Parathyroid adenoma (tissue), 2 donors: ENCODE measurements around the gene PTPRT.

Experiments used
- H2AFZ ChIP-seq: fragments of 300-600 bp; sonication (generic); one replicate; pipeline ENCODE4 v1.7.0; 2017; ENCODE audit warnings: antibody characterized with exemption, mild to moderate bottlenecking
- H3K27ac ChIP-seq: fragments of 300-600 bp; sonication (generic); one replicate; pipeline ENCODE4 v1.7.0; 2017
- H3K27me3 ChIP-seq: fragments of 300-600 bp; sonication (generic); one replicate; pipeline ENCODE4 v1.7.0; 2017; ENCODE audit warnings: low read length; ENCODE audit not compliant: control insufficient read depth, insufficient read depth
- H3K36me3 ChIP-seq: fragments of 300-600 bp; sonication (generic); one replicate; pipeline ENCODE4 v1.7.0; 2017; ENCODE audit warnings: low read length; ENCODE audit not compliant: control insufficient read depth, insufficient read depth
- H3K4me1 ChIP-seq: fragments of 300-600 bp; sonication (generic); one replicate; pipeline ENCODE4 v1.7.0; 2017; ENCODE audit warnings: control low read depth
- H3K4me2 ChIP-seq: fragments of 300-600 bp; sonication (generic); one replicate; pipeline ENCODE4 v1.7.0; 2017; ENCODE audit warnings: low read length
- H3K4me3 ChIP-seq: fragments of 300-600 bp; sonication (generic); one replicate; pipeline ENCODE4 v1.7.0; 2017; ENCODE audit warnings: low read depth, low read length
- H3K79me2 ChIP-seq: fragments of 300-600 bp; sonication (generic); one replicate; pipeline ENCODE4 v1.7.0; 2017; ENCODE audit warnings: control low read depth
- H3K9ac ChIP-seq: fragments of 300-600 bp; sonication (generic); one replicate; pipeline ENCODE4 v1.7.0; 2017; ENCODE audit warnings: mild to moderate bottlenecking
- H3K9me3 ChIP-seq: fragments of 300-600 bp; sonication (generic); one replicate; pipeline ENCODE4 v1.7.0; 2017; ENCODE audit warnings: low read length; ENCODE audit not compliant: control insufficient read depth
- TF ChIP-seq, protein P1 (sequence below): fragments of 300-600 bp; sonication (generic); IDR thresholded peaks from one replicate; pipeline ENCODE4 v1.7.0; 2017; ENCODE audit warnings: antibody characterized with exemption, mild to moderate bottlenecking
- donor health status: primary hyperparathyroidism.

PTPRT gene

DNA sequence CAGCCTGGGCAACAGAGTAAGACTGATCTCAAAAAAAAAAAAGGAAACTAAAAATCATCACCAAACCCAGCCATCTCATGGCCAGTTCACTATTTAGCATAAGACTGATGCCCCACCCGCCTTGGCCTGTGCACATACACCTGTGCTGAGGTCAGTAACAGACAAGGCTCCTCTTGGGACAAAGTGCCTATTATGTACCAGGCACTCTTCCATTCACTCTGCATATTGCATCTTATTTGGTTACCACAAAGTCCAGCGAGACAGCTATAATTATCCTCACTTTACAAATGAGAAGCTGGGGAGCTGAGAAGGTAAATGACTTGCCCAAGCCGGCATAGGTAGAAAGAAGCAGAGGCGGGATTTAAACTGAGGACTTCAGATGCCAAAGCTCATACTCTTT lies 3.8 kb downstream of the PTPRT start:
- Histone ChIP-seq H3K27ac (no peak overlapping the region), H2AFZ (no peak overlapping the region), H3K4me3 (no peak overlapping the region), H3K4me1 (peaks cover 5% of the 10 kb centered on the region), H3K27me3 (no peaks in the 10 kb centered on the region), H3K36me3 (no peaks in the 10 kb centered on the region), H3K79me2 (peaks cover 42% of the 10 kb centered on the region), H3K4me2 (no peak overlapping the region), H3K9ac (no peak overlapping the region), H3K9me3 (no peaks in the 10 kb centered on the region)
- TF ChIP-seq, protein P1, sequence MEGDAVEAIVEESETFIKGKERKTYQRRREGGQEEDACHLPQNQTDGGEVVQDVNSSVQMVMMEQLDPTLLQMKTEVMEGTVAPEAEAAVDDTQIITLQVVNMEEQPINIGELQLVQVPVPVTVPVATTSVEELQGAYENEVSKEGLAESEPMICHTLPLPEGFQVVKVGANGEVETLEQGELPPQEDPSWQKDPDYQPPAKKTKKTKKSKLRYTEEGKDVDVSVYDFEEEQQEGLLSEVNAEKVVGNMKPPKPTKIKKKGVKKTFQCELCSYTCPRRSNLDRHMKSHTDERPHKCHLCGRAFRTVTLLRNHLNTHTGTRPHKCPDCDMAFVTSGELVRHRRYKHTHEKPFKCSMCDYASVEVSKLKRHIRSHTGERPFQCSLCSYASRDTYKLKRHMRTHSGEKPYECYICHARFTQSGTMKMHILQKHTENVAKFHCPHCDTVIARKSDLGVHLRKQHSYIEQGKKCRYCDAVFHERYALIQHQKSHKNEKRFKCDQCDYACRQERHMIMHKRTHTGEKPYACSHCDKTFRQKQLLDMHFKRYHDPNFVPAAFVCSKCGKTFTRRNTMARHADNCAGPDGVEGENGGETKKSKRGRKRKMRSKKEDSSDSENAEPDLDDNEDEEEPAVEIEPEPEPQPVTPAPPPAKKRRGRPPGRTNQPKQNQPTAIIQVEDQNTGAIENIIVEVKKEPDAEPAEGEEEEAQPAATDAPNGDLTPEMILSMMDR, result no peak

DNA sequence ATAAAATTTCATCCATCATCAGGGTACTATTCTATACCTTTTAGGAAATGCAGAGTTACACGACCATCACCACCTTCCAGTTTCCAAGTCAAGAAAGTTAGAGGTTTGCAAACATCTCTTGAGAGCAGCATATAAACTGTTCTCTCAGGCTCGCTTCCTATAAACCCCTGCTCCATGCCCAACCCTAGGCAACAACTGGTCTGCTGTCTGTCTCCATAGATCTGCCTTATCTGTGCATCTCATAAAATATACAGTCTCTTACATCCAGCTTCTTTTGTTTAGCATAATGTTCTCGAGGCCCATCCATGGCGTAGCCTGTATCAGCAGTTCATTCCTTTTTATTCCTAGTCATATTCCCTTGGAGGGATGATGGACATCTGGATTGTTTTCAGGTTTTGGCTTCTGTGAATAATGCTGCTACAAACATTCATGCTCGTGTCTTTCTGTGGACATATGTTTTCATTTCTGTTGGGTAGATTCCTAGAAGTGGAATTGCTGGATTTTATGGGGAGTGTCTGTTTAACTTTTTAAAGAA lies 6.1 kb downstream of the PTPRT start:
- H3K27me3 ChIP-seq, result no peaks in the 10 kb centered on the region
- H3K9ac ChIP-seq, result no peak overlapping the region
- no peaks in the 10 kb centered on the region for H3K9me3 ChIP-seq
- TF ChIP-seq, protein P1, result no peak
- no peak overlapping the region for H3K27ac ChIP-seq
- no peak overlapping the region for H2AFZ ChIP-seq
- H3K4me2 ChIP-seq, result no peak overlapping the region
- H3K79me2 ChIP-seq, result peaks cover 49% of the 10 kb centered on the region
- peaks cover 6% of the 10 kb centered on the region for H3K4me1 ChIP-seq
- no peak overlapping the region for H3K4me3 ChIP-seq
- H3K36me3 ChIP-seq, result no peaks in the 10 kb centered on the region

DNA sequence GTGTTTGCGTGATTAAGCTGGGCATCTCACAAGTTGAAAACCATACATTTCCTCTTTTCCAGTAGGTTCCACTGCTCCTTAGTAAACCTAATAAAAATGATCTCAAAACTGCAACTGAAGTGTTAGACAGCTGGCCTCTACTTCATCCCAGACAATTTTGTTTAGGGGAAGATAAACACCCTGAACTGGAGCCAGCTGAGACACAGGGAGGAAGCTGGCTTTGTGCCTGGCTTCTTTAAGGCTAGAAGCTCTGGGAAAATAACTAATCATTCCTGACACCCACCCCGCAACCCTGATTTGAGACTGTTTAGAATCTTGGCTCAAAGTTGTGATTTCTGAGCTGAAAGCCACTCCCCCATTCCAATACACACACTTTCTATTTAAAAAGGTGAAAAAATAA lies 11.6 kb downstream of the PTPRT start:
- H3K4me2 ChIP-seq, result no peak overlapping the region
- H3K9me3 ChIP-seq, result no peaks in the 10 kb centered on the region
- peak overlapping the region; percentile 4 for H3K27ac ChIP-seq
- H3K36me3 ChIP-seq, result no peaks in the 10 kb centered on the region
- peaks cover 8% of the 10 kb centered on the region for H3K4me1 ChIP-seq
- no peak overlapping the region for H3K9ac ChIP-seq
- H3K27me3 ChIP-seq, result no peaks in the 10 kb centered on the region
- H2AFZ ChIP-seq, result no peak overlapping the region
- no peak overlapping the region for H3K4me3 ChIP-seq
- H3K79me2 ChIP-seq, result peaks cover 47% of the 10 kb centered on the region
- TF ChIP-seq, protein P1, result no peak

DNA sequence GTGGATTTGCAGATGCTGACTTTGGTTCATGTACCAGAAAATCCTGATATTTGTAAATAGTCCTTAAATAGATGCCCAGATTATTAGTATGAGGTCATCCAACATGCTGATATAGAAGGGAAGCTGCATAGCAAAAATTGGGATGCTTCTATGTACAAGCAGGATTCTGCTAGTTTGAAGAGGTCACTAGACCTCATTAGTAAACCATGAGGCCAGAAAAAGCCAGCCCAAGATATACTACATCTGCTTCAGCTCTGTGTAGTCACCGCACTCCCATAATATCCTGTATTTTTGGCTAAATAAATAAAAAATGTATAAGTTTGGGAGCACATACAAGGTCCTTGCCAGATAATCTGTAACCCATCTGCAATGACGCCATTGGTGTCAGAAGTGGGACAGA lies 13.0 kb downstream of the PTPRT start:
- Histone ChIP-seq H3K4me2 (no peak overlapping the region), H3K27ac (no peak overlapping the region), H3K36me3 (no peaks in the 10 kb centered on the region), H3K9ac (no peak overlapping the region), H2AFZ (no peak overlapping the region), H3K9me3 (no peaks in the 10 kb centered on the region), H3K27me3 (no peaks in the 10 kb centered on the region), H3K79me2 (peaks cover 46% of the 10 kb centered on the region), H3K4me3 (no peak overlapping the region), H3K4me1 (peaks cover 8% of the 10 kb centered on the region)
- TF ChIP-seq, protein P1, result no peak

DNA sequence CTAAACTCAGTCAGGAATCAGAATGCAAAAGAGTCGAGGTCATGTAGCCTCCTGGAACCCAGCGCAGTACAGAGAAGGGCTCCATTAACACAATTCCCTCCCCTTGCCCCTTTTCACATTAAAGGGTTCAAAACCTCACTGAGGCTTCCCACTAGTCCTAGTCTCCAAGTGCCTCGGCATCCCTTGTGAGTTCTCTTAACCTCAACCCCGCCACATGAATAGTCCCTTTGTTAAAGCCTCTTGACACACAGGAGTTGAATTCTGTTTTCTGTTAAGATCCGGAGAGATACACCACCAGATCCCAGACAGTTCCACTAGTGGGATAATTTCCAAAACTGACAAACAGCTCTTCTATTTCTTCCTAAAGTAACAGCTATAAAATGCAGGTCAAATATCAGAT lies 17.8 kb downstream of the PTPRT start:
- Histone ChIP-seq H3K4me3 (no peak overlapping the region), H3K27me3 (no peaks in the 10 kb centered on the region), H3K79me2 (peaks cover 61% of the 10 kb centered on the region), H3K36me3 (no peaks in the 10 kb centered on the region), H3K4me1 (peaks cover 13% of the 10 kb centered on the region), H2AFZ (no peak overlapping the region), H3K9me3 (no peaks in the 10 kb centered on the region), H3K4me2 (no peak overlapping the region), H3K9ac (no peak overlapping the region), H3K27ac (no peak overlapping the region)
- TF ChIP-seq, protein P1, result no peak
